Mesenchymal stem cell (in vitro differentiated cells and primary cell): ENCODE data around the gene AHCYL2.

Experiments used
- DNase-seq: peaks from one replicate; pipeline ENCODE4 v3.0.0-alpha.2; 2013
- H2AFZ ChIP-seq: one replicate; pipeline ENCODE4 v1.6.1; 2013; ENCODE audit warnings: low read depth, mild to moderate bottlenecking, control low read depth, inconsistent platforms, low read length, moderate library complexity
- H2AK5ac ChIP-seq: 2 replicates; pipeline ENCODE4 v1.6.1; 2013; ENCODE audit warnings: low read length, moderate library complexity, mild to moderate bottlenecking, inconsistent platforms; ENCODE audit not compliant: severe bottlenecking
- H2BK120ac ChIP-seq: one replicate; pipeline ENCODE4 v1.6.1; 2013; ENCODE audit warnings: low read depth, mild to moderate bottlenecking, inconsistent platforms, low read length, moderate library complexity
- H2BK12ac ChIP-seq, 2 experiments: one replicate each; pipeline ENCODE4 v1.6.1; 2013; ENCODE audit warnings: inconsistent platforms in 2 of 2, low read length in 2 of 2, mild to moderate bottlenecking in 2 of 2, moderate library complexity in 2 of 2, control low read depth in 1 of 2
- H2BK15ac ChIP-seq: one replicate; pipeline ENCODE4 v1.6.1; 2013; ENCODE audit warnings: mild to moderate bottlenecking, low read depth, inconsistent platforms; ENCODE audit not compliant: poor library complexity, severe bottlenecking
- H2BK5ac ChIP-seq: 2 replicates; pipeline ENCODE4 v1.6.1; 2013; ENCODE audit warnings: low read depth, mild to moderate bottlenecking, low read length, control low read depth, inconsistent platforms; ENCODE audit not compliant: poor library complexity, severe bottlenecking
- H3K14ac ChIP-seq, 2 experiments: one replicate each; pipeline ENCODE4 v1.6.1; 2013; ENCODE audit warnings: inconsistent platforms in 2 of 2, low read length in 2 of 2, control low read depth in 1 of 2, mild to moderate bottlenecking in 1 of 2, moderate library complexity in 1 of 2
- H3K18ac ChIP-seq, 2 experiments: one replicate each; pipeline ENCODE4 v1.6.1; 2013; ENCODE audit warnings: inconsistent platforms in 2 of 2, low read length in 2 of 2, control low read depth in 1 of 2, low read depth in 1 of 2, mild to moderate bottlenecking in 1 of 2
- H3K23ac ChIP-seq, 2 experiments: one replicate each; pipeline ENCODE4 v1.6.1; 2013; ENCODE audit warnings: inconsistent platforms in 2 of 2, low read length in 2 of 2, mild to moderate bottlenecking in 2 of 2, moderate library complexity in 2 of 2, control low read depth in 1 of 2
- H3K27ac ChIP-seq: 2 replicates; pipeline ENCODE4 v1.5.1; 2013; ENCODE audit warnings: mild to moderate bottlenecking, moderate library complexity, low read length, control low read depth, inconsistent platforms; ENCODE audit not compliant: poor library complexity, severe bottlenecking
- H3K27me3 ChIP-seq, 2 experiments: 2 replicates each; pipeline versions ENCODE4 v1.6.1 to v1.7.0; 2013; ENCODE audit warnings: low read length in 2 of 2, mild to moderate bottlenecking in 2 of 2, moderate library complexity in 2 of 2, control low read depth in 1 of 2, inconsistent platforms in 1 of 2; ENCODE audit not compliant: control insufficient read depth in 1 of 2, insufficient read depth in 1 of 2
- H3K36me3 ChIP-seq, 2 experiments: 2 replicates each; pipeline versions ENCODE4 v1.6.1 to v1.7.0; 2013; ENCODE audit warnings: low read length in 2 of 2, control low read depth in 1 of 2, inconsistent platforms in 1 of 2, low read depth in 1 of 2, mild to moderate bottlenecking in 1 of 2; ENCODE audit not compliant: insufficient read depth in 2 of 2, control insufficient read depth in 1 of 2
- H3K4ac ChIP-seq, 2 experiments: one replicate each; pipeline ENCODE4 v1.6.1; 2013; ENCODE audit warnings: inconsistent platforms in 2 of 2, low read length in 2 of 2, mild to moderate bottlenecking in 2 of 2, moderate library complexity in 2 of 2, control low read depth in 1 of 2, low read depth in 1 of 2
- H3K4me1 ChIP-seq: 2 replicates; pipeline ENCODE4 v1.6.1; 2013; ENCODE audit warnings: low read depth, low read length, control low read depth; ENCODE audit not compliant: control insufficient read depth, insufficient read depth
- H3K4me2 ChIP-seq: 2 replicates; pipeline ENCODE4 v1.6.1; 2013; ENCODE audit warnings: low read length, mild to moderate bottlenecking, inconsistent platforms; ENCODE audit not compliant: poor library complexity, severe bottlenecking
- H3K4me3 ChIP-seq, 2 experiments: 2 replicates each; pipeline versions ENCODE4 v1.5.1 to v1.7.0; 2013; ENCODE audit warnings: low read length in 2 of 2, mild to moderate bottlenecking in 2 of 2, control low read depth in 1 of 2, low read depth in 1 of 2; ENCODE audit not compliant: insufficient read depth in 1 of 2
- H3K79me1 ChIP-seq: replicated peaks from 2 replicates; pipeline ENCODE4 v1.6.1; 2013; ENCODE audit warnings: mild to moderate bottlenecking, control low read depth, low read length, inconsistent platforms; ENCODE audit not compliant: poor library complexity, severe bottlenecking
- H3K9ac ChIP-seq: 2 replicates; pipeline ENCODE4 v1.7.0; 2013; ENCODE audit warnings: mild to moderate bottlenecking, low read length, moderate library complexity
- H3K9me3 ChIP-seq: 2 replicates; pipeline ENCODE4 v1.7.0; 2013; ENCODE audit warnings: mild to moderate bottlenecking, low read length; ENCODE audit not compliant: control insufficient read depth
- H4K8ac ChIP-seq: one replicate; pipeline ENCODE4 v1.6.1; 2013; ENCODE audit warnings: inconsistent platforms, mild to moderate bottlenecking, low read length, moderate library complexity
- H4K91ac ChIP-seq: one replicate; pipeline ENCODE4 v1.6.1; 2013; ENCODE audit warnings: mild to moderate bottlenecking, low read length, inconsistent platforms
- WGBS: methylation state at CpG from one replicate; pipeline ENCODE4 v1.1.7; 2013; ENCODE audit warnings: mixed read lengths; 5-methylcytosine and 5-hydroxymethylcytosine counted together

The AHCYL2 gene

GRCh38 chr7:129385598-129385997, 160.8 kb downstream of the AHCYL2 start:
- H2AFZ ChIP-seq: no peak overlapping the region
- no peak overlapping the region for H2BK15ac ChIP-seq
- no peak overlapping the region for H4K91ac ChIP-seq
- no peak overlapping the region for H3K27ac ChIP-seq
- H3K9ac ChIP-seq: no peak overlapping the region
- H3K14ac ChIP-seq: no peak overlapping the region
- H3K4ac ChIP-seq: no peak overlapping the region
- no peak overlapping the region for H2BK12ac ChIP-seq
- DNase-seq: no peak
- H3K36me3 ChIP-seq: peaks cover 0 to 6% of the 10 kb centered on the region in 2 experiments
- no peak overlapping the region for H3K4me3 ChIP-seq
- no peak overlapping the region for H3K18ac ChIP-seq
- H2AK5ac ChIP-seq: no peak overlapping the region
- H3K79me1 ChIP-seq: no peaks in the 10 kb centered on the region
- no peak overlapping the region for H4K8ac ChIP-seq
- H3K23ac ChIP-seq: no peak overlapping the region
- H3K4me2 ChIP-seq: no peak overlapping the region
- H2BK120ac ChIP-seq: no peak overlapping the region
- no peaks in the 10 kb centered on the region for H3K4me1 ChIP-seq
- H3K9me3 ChIP-seq: no peaks in the 10 kb centered on the region
- H2BK5ac ChIP-seq: no peak overlapping the region
- WGBS: 97% methylated on average over 2 of the region's 4 CpGs
- no peaks in the 10 kb centered on the region for H3K27me3 ChIP-seq

- no peak overlapping the region for H3K14ac ChIP-seq
- H2AK5ac ChIP-seq: no peak overlapping the region
- H3K18ac ChIP-seq: no peak overlapping the region
- H3K27ac ChIP-seq: no peak overlapping the region
- H3K23ac ChIP-seq: no peak overlapping the region
- H4K91ac ChIP-seq: no peak overlapping the region
- H3K79me1 ChIP-seq: no peaks in the 10 kb centered on the region
- H2BK120ac ChIP-seq: no peak overlapping the region
- H2BK5ac ChIP-seq: no peak overlapping the region
- H3K9me3 ChIP-seq: no peaks in the 10 kb centered on the region
- H2AFZ ChIP-seq: no peak overlapping the region
- H3K4me2 ChIP-seq: no peak overlapping the region
- DNase-seq: no peak
- H3K36me3 ChIP-seq: peaks cover 0 to 7% of the 10 kb centered on the region in 2 experiments
- no peaks in the 10 kb centered on the region for H3K27me3 ChIP-seq
- H3K4me1 ChIP-seq: no peaks in the 10 kb centered on the region
- H4K8ac ChIP-seq: no peak overlapping the region
- no peak overlapping the region for H2BK12ac ChIP-seq
- no peak overlapping the region for H3K4ac ChIP-seq
- H2BK15ac ChIP-seq: no peak overlapping the region
- no peak overlapping the region for H3K4me3 ChIP-seq
- H3K9ac ChIP-seq: no peak overlapping the region
Observed at GRCh38 chr7:129386506-129386905, 161.7 kb downstream of the AHCYL2 start.

- no peak overlapping the region for H2AFZ ChIP-seq
- no peak overlapping the region for H2AK5ac ChIP-seq
- no peak overlapping the region for H4K8ac ChIP-seq
- no peak overlapping the region for H3K14ac ChIP-seq
- no peaks in the 10 kb centered on the region for H3K4me1 ChIP-seq
- no peak overlapping the region for H2BK120ac ChIP-seq
- H2BK12ac ChIP-seq: no peak overlapping the region
- H3K4me2 ChIP-seq: no peak overlapping the region
- H3K27me3 ChIP-seq: no peaks in the 10 kb centered on the region
- no peaks in the 10 kb centered on the region for H3K79me1 ChIP-seq
- no peak overlapping the region for H3K27ac ChIP-seq
- 66% methylated on average over 1 of the region's 2 CpGs for WGBS
- H2BK5ac ChIP-seq: no peak overlapping the region
- H3K23ac ChIP-seq: no peak overlapping the region
- H3K36me3 ChIP-seq: peaks cover 0 to 7% of the 10 kb centered on the region in 2 experiments
- no peak overlapping the region for H3K9ac ChIP-seq
- no peak overlapping the region for H4K91ac ChIP-seq
- no peak overlapping the region for H3K18ac ChIP-seq
- H3K4me3 ChIP-seq: no peak overlapping the region
- no peak overlapping the region for H2BK15ac ChIP-seq
- no peak overlapping the region for H3K4ac ChIP-seq
- no peaks in the 10 kb centered on the region for H3K9me3 ChIP-seq
- no peak for DNase-seq
Observed at GRCh38 chr7:129387537-129387936, 162.7 kb downstream of the AHCYL2 start.

GRCh38 chr7:129388333-129389098, 163.7 kb downstream of the AHCYL2 start:
- H3K36me3 ChIP-seq: peaks cover 0 to 7% of the 10 kb centered on the region in 2 experiments
- no peak overlapping the region for H4K8ac ChIP-seq
- 97% methylated on average over 8 of the region's 8 CpGs for WGBS
- no peaks in the 10 kb centered on the region for H3K4me1 ChIP-seq
- H3K14ac ChIP-seq: no peak overlapping the region
- H2BK15ac ChIP-seq: no peak overlapping the region
- H3K4me2 ChIP-seq: no peak overlapping the region
- no peak overlapping the region for H2AK5ac ChIP-seq
- H2BK12ac ChIP-seq: no peak overlapping the region
- no peak overlapping the region for H3K4ac ChIP-seq
- no peaks in the 10 kb centered on the region for H3K9me3 ChIP-seq
- no peak overlapping the region for H2BK5ac ChIP-seq
- no peak overlapping the region for H4K91ac ChIP-seq
- H3K23ac ChIP-seq: no peak overlapping the region
- no peak overlapping the region for H3K9ac ChIP-seq
- no peak overlapping the region for H2BK120ac ChIP-seq
- H3K79me1 ChIP-seq: no peaks in the 10 kb centered on the region
- no peak overlapping the region for H3K18ac ChIP-seq
- H3K27ac ChIP-seq: no peak overlapping the region
- DNase-seq: no peak
- H3K27me3 ChIP-seq: no peaks in the 10 kb centered on the region
- H2AFZ ChIP-seq: no peak overlapping the region
- no peak overlapping the region for H3K4me3 ChIP-seq
